Measurements from ENCODE around the gene ZNF823. TPM values are rescaled to one million over a fixed set of nuclear protein-coding genes. Genes with fewer than 3 reads are reported as not detected.
"Not testable (repeated sequence)": the region's sequence is repeated elsewhere in the genome, so short reads cannot be mapped to it uniquely, and the experiment has no call there.

Gene ZNF823
- total RNA-seq, 4 donors from 2014 or later: 3.1 to 6.7 (median 5.0) TPM

DNA sequence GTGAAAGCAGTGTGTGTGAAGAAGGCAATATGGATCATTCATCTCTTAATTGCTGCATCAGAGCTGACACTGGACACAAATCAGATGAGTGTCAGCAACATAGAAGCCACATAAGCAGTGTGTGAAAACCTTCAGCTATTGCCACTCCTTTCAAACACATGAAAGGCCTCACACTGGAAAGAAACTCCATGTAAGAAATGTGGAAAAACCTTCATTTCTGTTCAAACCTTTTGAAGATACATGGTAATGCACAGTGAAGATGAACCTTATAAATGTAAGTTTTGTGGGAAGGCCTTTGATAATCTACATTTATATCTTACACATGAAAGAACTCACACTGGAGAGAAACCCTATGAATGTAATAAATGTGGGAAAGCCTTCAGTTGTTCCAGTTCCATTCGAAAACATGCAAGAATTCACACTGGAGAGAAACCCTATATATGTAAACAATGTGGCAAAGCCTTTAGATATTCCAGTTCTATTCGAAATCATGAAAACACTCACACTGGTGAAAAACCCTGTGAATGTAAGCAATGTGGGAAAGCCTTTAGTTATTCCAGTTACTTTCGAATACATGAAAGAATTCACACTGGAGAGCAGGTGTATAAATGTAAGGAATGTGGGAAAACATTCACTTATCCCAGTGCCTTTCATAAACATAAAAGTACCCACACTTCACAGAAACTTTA lies 53.6 kb downstream of the ZNF823 start:
- H3K9me3 ChIP-seq: peaks cover 0 to 41% (median 30%) of the 10 kb centered on the region in 4 donors
- H3K4me1 ChIP-seq: no peaks in the 10 kb centered on the region
- intact Hi-C loops (cut with DNase I): no loop called here
- WGBS: 96% methylated on average over 3 of the region's 3 CpGs
- TF ChIP-seq EP300 (IDR thresholded peaks at IDR 0.05): no peak
- TF ChIP-seq, protein P1, sequence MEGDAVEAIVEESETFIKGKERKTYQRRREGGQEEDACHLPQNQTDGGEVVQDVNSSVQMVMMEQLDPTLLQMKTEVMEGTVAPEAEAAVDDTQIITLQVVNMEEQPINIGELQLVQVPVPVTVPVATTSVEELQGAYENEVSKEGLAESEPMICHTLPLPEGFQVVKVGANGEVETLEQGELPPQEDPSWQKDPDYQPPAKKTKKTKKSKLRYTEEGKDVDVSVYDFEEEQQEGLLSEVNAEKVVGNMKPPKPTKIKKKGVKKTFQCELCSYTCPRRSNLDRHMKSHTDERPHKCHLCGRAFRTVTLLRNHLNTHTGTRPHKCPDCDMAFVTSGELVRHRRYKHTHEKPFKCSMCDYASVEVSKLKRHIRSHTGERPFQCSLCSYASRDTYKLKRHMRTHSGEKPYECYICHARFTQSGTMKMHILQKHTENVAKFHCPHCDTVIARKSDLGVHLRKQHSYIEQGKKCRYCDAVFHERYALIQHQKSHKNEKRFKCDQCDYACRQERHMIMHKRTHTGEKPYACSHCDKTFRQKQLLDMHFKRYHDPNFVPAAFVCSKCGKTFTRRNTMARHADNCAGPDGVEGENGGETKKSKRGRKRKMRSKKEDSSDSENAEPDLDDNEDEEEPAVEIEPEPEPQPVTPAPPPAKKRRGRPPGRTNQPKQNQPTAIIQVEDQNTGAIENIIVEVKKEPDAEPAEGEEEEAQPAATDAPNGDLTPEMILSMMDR (IDR thresholded peaks at IDR 0.05): no peak
- TF ChIP-seq POLR2A (IDR thresholded peaks at IDR 0.05; ENCODE audit: low read depth): no peak
- TF ChIP-seq POLR2AphosphoS5 (IDR thresholded peaks at IDR 0.05): no peak
- no peaks in the 10 kb centered on the region for H3K27me3 ChIP-seq
- H3K27ac ChIP-seq (replicated peaks in 1 of 4): no peak overlapping the region
- no peak for DNase-seq (ENCODE audit: extremely low spot score)
- H3K36me3 ChIP-seq: peaks cover 0 to 16% (median 5%) of the 10 kb centered on the region in 4 donors
- H3K4me3 ChIP-seq: no peak overlapping the region

DNA sequence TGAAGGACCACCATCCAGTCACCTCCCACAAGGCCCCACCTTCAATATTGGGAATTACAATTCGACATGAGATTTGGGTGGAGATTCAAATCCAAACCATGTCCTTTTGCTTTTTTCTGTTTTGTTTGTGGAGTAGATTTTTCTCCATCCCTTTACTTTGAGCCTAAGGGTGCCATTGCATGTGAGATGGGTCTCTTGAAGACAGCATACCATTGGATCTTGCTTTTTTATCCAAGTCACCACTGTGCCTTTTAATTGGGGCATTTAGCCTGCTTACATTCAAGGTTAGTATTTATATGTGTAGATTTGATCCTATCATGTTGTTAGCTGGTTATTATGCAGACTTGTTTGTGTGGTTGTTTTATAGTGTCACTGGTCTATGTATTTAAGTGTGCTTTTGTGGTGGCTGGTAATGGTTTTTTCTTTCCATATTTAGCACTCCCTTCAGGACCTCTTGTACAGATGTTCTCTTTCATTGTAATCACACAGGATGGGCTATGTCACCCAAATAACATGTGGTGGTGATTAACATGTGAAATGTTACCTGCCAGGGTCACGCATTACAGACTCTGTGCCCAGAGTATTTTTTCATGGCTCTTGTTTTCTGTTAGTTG lies 58.0 kb downstream of the ZNF823 start:
- Histone ChIP-seq H3K9me3 (peaks cover 0 to 42% (median 33%) of the 10 kb centered on the region in 4 donors), H3K36me3 (peaks cover 0 to 14% (median 5%) of the 10 kb centered on the region in 4 donors), H3K27me3 (no peaks in the 10 kb centered on the region), H3K4me3 (no peak overlapping the region), H3K27ac (replicated peaks in 1 of 4) (no peak overlapping the region), H3K4me1 (no peaks in the 10 kb centered on the region)
- TF ChIP-seq, protein P1 (IDR thresholded peaks at IDR 0.05): no peak
- TF ChIP-seq POLR2AphosphoS5 (IDR thresholded peaks at IDR 0.05) (no peak), EP300 (IDR thresholded peaks at IDR 0.05) (no peak), POLR2A (IDR thresholded peaks at IDR 0.05; ENCODE audit: low read depth) (no peak)
- intact Hi-C loops (cut with DNase I): no loop called here
- DNase-seq (ENCODE audit: extremely low spot score): no peak
- WGBS: 94% methylated on average over 2 of the region's 2 CpGs

DNA sequence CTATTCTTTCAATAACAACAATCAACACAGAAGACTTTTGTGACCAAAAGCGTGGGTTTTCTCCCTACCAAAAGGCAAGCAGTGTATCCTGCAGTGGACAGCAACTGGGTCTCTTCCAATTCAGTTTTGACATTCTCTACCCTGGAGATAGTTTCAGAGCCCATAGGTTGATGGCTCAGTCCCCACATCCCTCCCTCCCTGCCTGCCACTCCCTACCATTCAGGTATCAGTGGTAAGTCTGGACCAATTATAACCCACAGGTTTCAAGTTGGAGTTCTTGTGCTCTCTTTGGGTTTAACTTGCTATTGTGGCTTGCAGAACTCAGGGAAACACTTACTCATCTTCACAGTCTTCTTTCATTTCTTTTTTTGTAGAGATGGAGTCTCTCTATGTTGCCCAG lies 60.2 kb downstream of the ZNF823 start:
- TF ChIP-seq EP300 (IDR thresholded peaks at IDR 0.05): no peak
- TF ChIP-seq, protein P1 (IDR thresholded peaks at IDR 0.05): no peak
- TF ChIP-seq POLR2A (IDR thresholded peaks at IDR 0.05; ENCODE audit: low read depth): no peak
- TF ChIP-seq POLR2AphosphoS5 (IDR thresholded peaks at IDR 0.05): no peak
- Histone ChIP-seq H3K27me3 (peaks cover 0 to 8% (median 0%) of the 10 kb centered on the region in 4 donors), H3K4me1 (peaks cover 0 to 11% (median 9%) of the 10 kb centered on the region in 4 donors), H3K9me3 (peaks cover 0 to 24% (median 18%) of the 10 kb centered on the region in 4 donors), H3K36me3 (no peaks in the 10 kb centered on the region), H3K27ac (replicated peaks in 1 of 4) (no peak overlapping the region), H3K4me3 (no peak overlapping the region)
- intact Hi-C loops (cut with DNase I): no loop called here
- 85% methylated on average over 1 of the region's 1 CpG for WGBS
- DNase-seq (ENCODE audit: extremely low spot score): no peak

DNA sequence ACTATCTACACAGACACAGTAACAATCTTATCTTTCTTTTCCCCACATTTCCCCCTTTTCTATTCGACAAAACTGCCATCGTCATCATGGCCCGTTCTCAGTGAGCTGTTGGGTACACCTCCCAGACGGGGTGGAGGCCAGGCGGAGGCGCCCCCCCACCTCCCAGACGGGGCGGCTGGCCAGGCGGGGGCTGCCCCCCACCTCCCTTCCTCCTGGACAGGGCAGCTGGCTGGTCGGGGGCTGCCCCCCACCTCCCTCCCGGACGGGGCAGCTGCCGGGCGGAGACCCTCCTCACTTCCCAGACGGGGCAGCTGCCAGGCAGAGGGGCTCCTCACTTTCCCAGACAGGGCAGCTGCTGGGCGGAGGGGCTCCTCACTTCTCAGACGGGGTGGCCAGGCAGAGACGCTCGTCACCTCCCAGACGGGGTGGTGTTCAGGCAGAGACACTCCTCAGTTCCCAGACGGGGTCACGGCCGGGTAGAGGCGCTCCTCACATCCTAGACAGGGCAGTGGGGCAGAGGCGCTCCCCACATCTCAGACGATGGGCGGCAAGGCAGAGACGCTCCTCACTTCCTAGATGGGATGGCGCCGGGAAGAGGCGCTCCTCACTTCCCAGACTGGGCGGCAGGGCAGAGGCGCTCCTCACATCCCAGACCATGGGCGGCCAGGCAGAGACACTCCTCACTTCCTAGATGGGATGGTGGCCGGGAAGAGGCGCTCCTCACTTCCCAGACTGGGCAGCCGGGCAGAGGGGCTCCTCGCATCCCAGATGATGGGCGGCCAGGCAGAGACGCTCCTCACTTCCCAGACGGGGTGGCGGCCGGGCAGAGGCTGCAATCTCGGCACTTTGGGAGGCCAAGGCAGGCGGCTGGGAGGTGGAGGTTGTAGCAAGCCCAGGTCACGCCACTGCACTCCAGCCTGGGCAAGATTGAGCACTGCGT lies 61.8 kb downstream of the ZNF823 start:
- H3K36me3 ChIP-seq; H3K27ac ChIP-seq (replicated peaks in 1 of 4); DNase-seq (ENCODE audit: extremely low spot score); intact Hi-C loops (cut with DNase I); H3K4me3 ChIP-seq; H3K27me3 ChIP-seq: not testable (repeated sequence)
- 96% methylated on average over 27 of the region's 47 CpGs for WGBS
- H3K4me1 ChIP-seq: peaks cover 0 to 15% (median 14%) of the 10 kb centered on the region in 4 donors
- H3K9me3 ChIP-seq: peaks cover 0 to 24% (median 16%) of the 10 kb centered on the region in 4 donors

DNA sequence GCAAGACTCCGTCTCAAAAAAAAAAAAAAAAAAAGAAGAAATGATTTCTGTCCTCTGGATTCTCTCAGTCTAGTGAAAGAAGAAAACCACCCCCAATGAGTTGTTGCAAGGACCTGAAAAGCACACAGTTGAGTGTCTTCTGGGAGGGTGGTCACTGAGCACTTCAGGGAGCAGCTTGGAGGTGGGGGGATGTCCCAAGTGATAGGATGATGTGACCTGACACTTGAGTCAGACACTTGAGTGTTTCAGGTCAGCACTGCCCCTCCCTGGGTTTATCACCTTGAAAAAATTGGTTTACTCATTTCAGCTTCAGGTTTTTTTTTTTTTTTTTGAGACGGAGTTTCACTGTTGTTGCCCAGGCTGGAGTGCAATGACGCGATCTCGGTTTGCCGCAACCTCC lies 63.2 kb downstream of the ZNF823 start:
- peaks cover 0 to 12% (median 9%) of the 10 kb centered on the region in 4 donors for H3K9me3 ChIP-seq
- peaks cover 0 to 8% (median 0%) of the 10 kb centered on the region in 4 donors for H3K27me3 ChIP-seq

More for the DNA sequence above, 63.2 kb downstream of the ZNF823 start:
- TF ChIP-seq, protein P1 (IDR thresholded peaks at IDR 0.05): no peak
- TF ChIP-seq EP300 (IDR thresholded peaks at IDR 0.05) (no peak), POLR2AphosphoS5 (IDR thresholded peaks at IDR 0.05) (no peak), POLR2A (IDR thresholded peaks at IDR 0.05; ENCODE audit: low read depth) (no peak)
- Histone ChIP-seq H3K4me1 (peaks cover 0 to 15% (median 14%) of the 10 kb centered on the region in 4 donors), H3K36me3 (no peaks in the 10 kb centered on the region), H3K4me3 (no peak overlapping the region), H3K27ac (replicated peaks in 1 of 4) (no peak overlapping the region)
- WGBS: 95% methylated on average over 6 of the region's 6 CpGs
- DNase-seq (ENCODE audit: extremely low spot score): no peak
- intact Hi-C loops (cut with DNase I): no loop called here

Measured in esophagus muscularis mucosa (tissue), 4 donors.